Retinal pigment epithelial cell (primary cell): Measurements from ENCODE around the gene IGFL3.

Experiments
- DNase-seq: peaks from one replicate; pipeline ENCODE4 v3.0.0-alpha.2; 2010; ENCODE audit warnings: low read depth
- H3K4me3 ChIP-seq: 2 replicates; pipeline ENCODE4 v1.5.1; 2011; ENCODE audit warnings: mild to moderate bottlenecking, low read length, control low read depth, moderate library complexity
- TF ChIP-seq, protein P1 (sequence below): conservative IDR thresholded peaks from 2 replicates; pipeline ENCODE4 v1.5.1; 2011; ENCODE audit warnings: low read depth, low read length, control low read depth, inconsistent platforms

IGFL3 gene

GRCh38 chr19:46150606-46151005 lies 26.1 kb upstream of the IGFL3 start:
- TF ChIP-seq, protein P1, sequence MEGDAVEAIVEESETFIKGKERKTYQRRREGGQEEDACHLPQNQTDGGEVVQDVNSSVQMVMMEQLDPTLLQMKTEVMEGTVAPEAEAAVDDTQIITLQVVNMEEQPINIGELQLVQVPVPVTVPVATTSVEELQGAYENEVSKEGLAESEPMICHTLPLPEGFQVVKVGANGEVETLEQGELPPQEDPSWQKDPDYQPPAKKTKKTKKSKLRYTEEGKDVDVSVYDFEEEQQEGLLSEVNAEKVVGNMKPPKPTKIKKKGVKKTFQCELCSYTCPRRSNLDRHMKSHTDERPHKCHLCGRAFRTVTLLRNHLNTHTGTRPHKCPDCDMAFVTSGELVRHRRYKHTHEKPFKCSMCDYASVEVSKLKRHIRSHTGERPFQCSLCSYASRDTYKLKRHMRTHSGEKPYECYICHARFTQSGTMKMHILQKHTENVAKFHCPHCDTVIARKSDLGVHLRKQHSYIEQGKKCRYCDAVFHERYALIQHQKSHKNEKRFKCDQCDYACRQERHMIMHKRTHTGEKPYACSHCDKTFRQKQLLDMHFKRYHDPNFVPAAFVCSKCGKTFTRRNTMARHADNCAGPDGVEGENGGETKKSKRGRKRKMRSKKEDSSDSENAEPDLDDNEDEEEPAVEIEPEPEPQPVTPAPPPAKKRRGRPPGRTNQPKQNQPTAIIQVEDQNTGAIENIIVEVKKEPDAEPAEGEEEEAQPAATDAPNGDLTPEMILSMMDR, result no peak
- DNase-seq, result no peak
- H3K4me3 ChIP-seq, result no peak overlapping the region

DNA sequence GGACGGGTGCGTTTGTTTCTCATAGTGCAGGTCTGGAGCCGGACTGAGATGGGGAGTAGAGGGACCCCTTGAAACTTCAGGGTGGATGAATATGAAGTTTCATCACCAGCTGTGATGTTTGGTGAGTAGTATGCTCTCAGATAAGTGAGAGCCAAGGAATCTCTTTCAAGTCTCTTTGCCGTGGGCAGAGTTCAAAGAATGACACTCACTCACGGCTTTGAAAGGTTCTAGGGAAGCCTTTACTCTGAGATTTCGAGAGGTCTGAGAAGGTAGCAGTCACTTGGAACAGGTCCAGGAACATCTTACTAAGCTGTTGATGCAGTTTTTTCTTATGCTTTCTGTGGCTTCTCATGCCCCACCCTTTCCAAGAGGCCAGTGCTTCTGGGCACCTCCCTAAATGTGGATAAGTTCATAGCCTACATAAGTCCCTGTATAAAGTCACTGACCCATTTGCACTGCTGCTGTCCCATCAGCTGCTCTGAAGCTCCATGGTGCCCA lies 23.4 kb upstream of the IGFL3 start, which contains the start of gene IGFL2:
Gene IGFL2, plus strand, starts transcription at position 448 of the 498 bp plus-strand sequence. Its CDS starts 41 bp downstream, at position 489.
- TF ChIP-seq, protein P1, result no peak
- no peak for DNase-seq
- H3K4me3 ChIP-seq, result no peak within 1 kb of the TSS

GRCh38 chr19:46147166-46147740 lies 22.8 kb upstream of the IGFL3 start:
- no peak overlapping the region for H3K4me3 ChIP-seq
- TF ChIP-seq, protein P1, result no peak
- no peak for DNase-seq

- no peak for DNase-seq
- TF ChIP-seq, protein P1, result no peak
Measured at GRCh38 chr19:46144756-46145155, 20.3 kb upstream of the IGFL3 start.

DNA sequence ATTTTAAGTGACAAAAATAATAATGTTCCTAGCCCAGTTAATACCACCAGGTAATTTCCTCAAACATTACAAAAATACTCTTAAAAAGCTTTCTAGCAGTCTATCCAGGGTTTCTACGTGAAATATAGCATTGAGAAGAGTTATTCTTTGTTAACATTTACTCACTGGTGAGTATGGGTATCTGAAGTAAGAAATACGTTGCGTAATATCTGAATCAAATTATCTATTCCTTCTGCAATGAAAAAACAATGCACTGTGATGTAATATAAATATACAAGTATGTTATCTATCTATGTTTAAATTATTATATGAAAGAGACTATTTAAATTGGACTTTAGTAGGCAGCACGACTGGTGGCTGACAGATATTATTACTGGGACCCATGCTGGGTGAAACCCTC lies 17.8 kb upstream of the IGFL3 start:
- TF ChIP-seq, protein P1, result no peak
- H3K4me3 ChIP-seq, result no peak overlapping the region
- no peak for DNase-seq

More at GRCh38 chr19:46144756-46145155, 20.3 kb upstream of the IGFL3 start:
- H3K4me3 ChIP-seq, result no peak overlapping the region

- TF ChIP-seq, protein P1, result no peak
- DNase-seq, result no peak
- H3K4me3 ChIP-seq, result no peak overlapping the region
Measured at GRCh38 chr19:46141421-46141820, 16.9 kb upstream of the IGFL3 start.

- TF ChIP-seq, protein P1, result no peak
- DNase-seq, result no peak
Measured at GRCh38 chr19:46137915-46138473, 13.5 kb upstream of the IGFL3 start.

More at GRCh38 chr19:46137915-46138473, 13.5 kb upstream of the IGFL3 start:
- H3K4me3 ChIP-seq, result no peak overlapping the region
